ENCODE data around the gene ADGRB3. TPM values are rescaled to one million over a fixed set of nuclear protein-coding genes. Genes with fewer than 3 reads are reported as not detected.
"Not testable (repeated sequence)": the region's sequence is repeated elsewhere in the genome, so short reads cannot be mapped to it uniquely, and the experiment has no call there.

The ADGRB3 gene
- total RNA-seq, 2 experiments from 2014 or later = not detected

DNA sequence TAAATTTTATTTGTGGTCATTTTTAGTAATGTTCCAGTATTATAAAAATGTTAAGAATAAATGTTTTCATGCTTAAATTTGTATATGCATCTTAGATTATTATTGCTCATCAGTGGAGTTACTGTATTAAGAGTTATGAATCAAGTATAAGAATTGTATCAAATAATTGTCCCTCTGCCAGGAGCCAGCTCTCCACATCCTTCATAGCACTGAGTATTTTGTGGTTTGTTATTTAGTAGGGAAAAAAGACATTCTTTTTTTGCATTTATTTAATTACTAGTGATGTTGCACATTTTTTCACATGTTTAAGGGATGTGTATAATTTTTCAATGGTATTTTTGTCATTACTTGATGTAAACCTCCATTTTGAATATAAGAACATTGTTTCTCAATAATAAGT, 102.0 kb downstream of the ADGRB3 start:
- H3K27ac Mint-ChIP-seq = no peak overlapping the region
- no peaks in the 10 kb centered on the region for H3K9me3 Mint-ChIP-seq
- no peaks in the 10 kb centered on the region for H3K36me3 Mint-ChIP-seq (ENCODE audit: low read depth)
- CTCF ChIA-PET = no interaction called here
- H3K4me1 Mint-ChIP-seq (ENCODE audit: low read depth) = peaks cover 12% of the 10 kb centered on the region
- DNase-seq = no peak
- H3K4me3 Mint-ChIP-seq = no peak overlapping the region
- intact Hi-C loops (cut with micrococcal nuclease) = no loop called here
- no peaks in the 10 kb centered on the region for H3K27me3 Mint-ChIP-seq (ENCODE audit: low read depth)

DNA sequence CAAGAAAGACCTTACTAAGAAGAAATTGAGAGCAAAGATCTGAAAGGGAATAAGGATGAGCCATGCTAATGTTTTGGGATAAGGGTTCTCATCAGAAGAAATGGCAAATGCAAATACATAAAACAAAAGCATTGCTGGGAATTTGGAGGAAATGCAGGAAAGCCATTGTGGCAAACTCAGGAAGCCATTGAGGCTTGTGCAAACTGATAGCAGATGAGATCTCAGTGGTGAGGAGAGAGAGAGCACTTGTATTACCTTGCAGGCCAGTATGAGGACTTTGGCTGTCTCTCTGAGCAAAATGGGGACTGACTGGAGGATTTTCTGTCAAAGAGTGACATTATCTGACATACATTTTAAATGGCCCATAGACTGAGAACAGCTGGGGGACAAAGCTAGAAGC, 103.0 kb downstream of the ADGRB3 start:
- Mint-ChIP-seq H3K4me3 (no peak overlapping the region), H3K36me3 (ENCODE audit: low read depth) (no peaks in the 10 kb centered on the region), H3K27ac (no peak overlapping the region), H3K27me3 (ENCODE audit: low read depth) (no peaks in the 10 kb centered on the region), H3K9me3 (no peaks in the 10 kb centered on the region), H3K4me1 (ENCODE audit: low read depth) (peaks cover 16% of the 10 kb centered on the region)
- CTCF ChIA-PET = no interaction called here
- DNase-seq = no peak
- intact Hi-C loops (cut with micrococcal nuclease) = no loop called here

DNA sequence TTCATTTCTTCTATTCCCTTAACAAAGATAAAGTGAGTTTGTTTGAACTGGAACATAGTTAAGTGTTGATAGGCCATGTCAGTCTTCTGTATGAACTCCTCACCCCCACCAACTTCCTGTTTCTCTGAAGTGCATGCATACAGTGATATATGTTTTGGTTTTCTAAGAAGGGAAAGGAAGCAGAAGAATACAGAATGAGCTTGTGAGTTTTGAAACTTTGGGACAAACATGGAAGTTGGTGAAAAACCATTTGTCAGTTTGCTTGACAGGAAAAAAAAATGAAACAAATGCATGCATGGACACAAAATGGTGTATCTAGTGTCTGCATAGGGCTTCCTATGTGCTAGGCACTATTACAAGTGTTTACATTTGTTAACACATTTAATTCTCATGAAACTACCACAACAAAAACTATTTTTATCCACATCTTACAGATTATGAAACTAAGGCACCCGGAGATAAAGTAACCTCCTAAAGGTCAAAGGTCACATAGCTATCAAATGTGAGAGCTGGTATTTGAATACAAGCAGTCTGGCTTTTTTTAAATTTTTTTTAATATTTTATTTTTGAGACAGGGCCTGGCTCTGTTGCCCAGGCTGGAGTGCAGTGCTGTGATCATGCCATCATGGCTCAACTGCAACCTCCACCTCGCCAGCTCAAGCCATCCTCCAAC, 105.9 kb downstream of the ADGRB3 start:
- intact Hi-C loops (cut with micrococcal nuclease) = no loop called here

DNA sequence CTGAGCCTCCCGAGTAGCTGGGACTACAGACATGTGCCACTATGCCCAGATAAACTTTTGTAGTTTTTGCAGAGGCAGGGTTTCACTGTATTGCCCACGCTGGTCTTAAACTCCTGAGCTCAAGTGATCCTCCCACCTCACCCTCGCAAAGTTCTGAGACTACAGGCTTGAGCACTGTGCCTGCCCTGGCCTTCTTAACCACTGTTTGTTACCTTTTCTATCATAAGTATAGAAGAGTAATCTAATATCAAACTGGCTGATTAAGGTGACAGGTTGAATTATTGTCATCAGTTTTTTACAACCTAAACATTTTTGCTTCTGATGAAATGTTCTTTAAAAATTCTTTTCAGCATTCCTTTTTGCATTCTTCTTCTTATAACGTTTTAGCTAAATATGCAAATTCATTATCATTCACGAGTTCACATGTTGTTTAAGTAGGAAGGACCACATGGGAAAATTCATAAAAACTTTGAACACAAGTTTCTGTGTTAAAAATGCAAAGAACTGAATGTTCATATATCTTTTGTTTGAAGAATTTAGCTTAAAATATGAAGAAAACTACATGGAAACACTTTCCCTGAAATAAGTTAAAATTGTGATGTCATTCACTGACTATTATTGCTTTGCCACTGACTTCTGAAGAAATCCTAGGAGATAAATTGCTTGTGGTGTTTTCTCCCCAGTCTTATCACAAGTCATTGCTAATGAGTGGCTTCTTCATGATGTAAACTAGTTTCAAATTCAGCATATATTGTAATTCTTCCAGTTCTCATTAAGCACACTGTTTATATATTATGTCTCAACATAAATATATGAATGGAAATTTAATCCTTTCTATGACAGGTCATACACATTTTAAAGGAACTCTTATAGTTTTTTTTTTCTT, 106.7 kb downstream of the ADGRB3 start:
- H3K4me1 Mint-ChIP-seq (ENCODE audit: low read depth) = peaks cover 18% of the 10 kb centered on the region
- CTCF ChIA-PET = interaction anchor here (0.6 kb wide), 1 partner anchor 14 kb away, joined by 3 read pairs; no protein-coding TSS in a partner anchor
- H3K9me3 Mint-ChIP-seq = no peaks in the 10 kb centered on the region
- no peaks in the 10 kb centered on the region for H3K36me3 Mint-ChIP-seq (ENCODE audit: low read depth)
- no peaks in the 10 kb centered on the region for H3K27me3 Mint-ChIP-seq (ENCODE audit: low read depth)
- no peak overlapping the region for H3K4me3 Mint-ChIP-seq
- intact Hi-C loops (cut with micrococcal nuclease) = no loop called here
- DNase-seq = no peak
- no peak overlapping the region for H3K27ac Mint-ChIP-seq

More for the DNA sequence above, 105.9 kb downstream of the ADGRB3 start:
- Mint-ChIP-seq H3K4me3 (no peak overlapping the region), H3K9me3 (no peaks in the 10 kb centered on the region), H3K27ac (no peak overlapping the region), H3K27me3 (ENCODE audit: low read depth) (no peaks in the 10 kb centered on the region), H3K36me3 (ENCODE audit: low read depth) (no peaks in the 10 kb centered on the region), H3K4me1 (ENCODE audit: low read depth) (peaks cover 18% of the 10 kb centered on the region)
- no peak for DNase-seq
- CTCF ChIA-PET = no interaction called here

DNA sequence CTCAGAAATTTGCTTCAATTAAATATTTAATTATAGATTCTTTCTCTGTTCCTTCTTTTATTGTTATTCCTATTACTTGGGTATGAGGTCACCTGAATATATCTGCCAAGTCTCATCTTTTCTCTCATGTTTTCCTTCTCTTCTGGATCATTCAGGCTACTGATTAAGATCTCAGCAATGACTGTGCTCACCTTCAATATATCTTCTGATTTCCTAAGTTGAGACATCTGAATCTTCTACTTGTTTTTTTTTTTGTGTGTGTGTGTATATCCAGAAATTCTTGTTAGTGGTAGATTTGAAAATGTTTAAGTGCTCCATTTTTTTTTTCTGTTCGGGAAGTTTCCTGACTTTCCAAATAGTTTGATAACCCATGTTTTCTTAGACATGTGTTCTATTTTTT, 108.0 kb downstream of the ADGRB3 start:
- Mint-ChIP-seq H3K9me3 (no peaks in the 10 kb centered on the region), H3K4me1 (ENCODE audit: low read depth) (peaks cover 18% of the 10 kb centered on the region)

DNA sequence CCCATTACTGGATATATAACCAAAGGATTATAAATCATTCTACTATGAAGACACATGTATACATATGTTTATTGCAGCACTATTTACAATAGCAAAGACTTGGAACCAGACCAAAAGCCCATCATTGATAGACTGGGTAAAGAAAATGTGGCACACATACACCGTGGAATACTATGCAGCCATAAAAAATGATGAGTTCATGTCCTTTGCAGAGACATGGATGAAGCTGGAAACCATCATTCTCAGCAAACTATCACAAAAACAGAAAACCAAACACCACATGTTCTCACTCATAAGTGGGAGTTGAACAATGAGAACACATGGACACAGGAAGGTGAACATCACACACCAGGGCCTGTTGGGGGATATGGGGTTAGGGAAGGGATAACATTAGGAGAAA, 109.3 kb downstream of the ADGRB3 start:
- H3K4me3 Mint-ChIP-seq; DNase-seq; H3K9me3 Mint-ChIP-seq; intact Hi-C loops (cut with micrococcal nuclease); H3K27me3 Mint-ChIP-seq (ENCODE audit: low read depth); H3K27ac Mint-ChIP-seq; CTCF ChIA-PET; H3K36me3 Mint-ChIP-seq (ENCODE audit: low read depth): not testable (repeated sequence)
- H3K4me1 Mint-ChIP-seq (ENCODE audit: low read depth) = peaks cover 18% of the 10 kb centered on the region

More for the DNA sequence above, 108.0 kb downstream of the ADGRB3 start:
- no peak overlapping the region for H3K27ac Mint-ChIP-seq
- DNase-seq = no peak
- no peaks in the 10 kb centered on the region for H3K36me3 Mint-ChIP-seq (ENCODE audit: low read depth)
- no peak overlapping the region for H3K4me3 Mint-ChIP-seq
- intact Hi-C loops (cut with micrococcal nuclease) = no loop called here
- CTCF ChIA-PET = interaction anchor here (0.6 kb wide), 1 partner anchor 986 kb away, joined by 3 read pairs; no protein-coding TSS in a partner anchor
- H3K27me3 Mint-ChIP-seq (ENCODE audit: low read depth) = no peaks in the 10 kb centered on the region

DNA sequence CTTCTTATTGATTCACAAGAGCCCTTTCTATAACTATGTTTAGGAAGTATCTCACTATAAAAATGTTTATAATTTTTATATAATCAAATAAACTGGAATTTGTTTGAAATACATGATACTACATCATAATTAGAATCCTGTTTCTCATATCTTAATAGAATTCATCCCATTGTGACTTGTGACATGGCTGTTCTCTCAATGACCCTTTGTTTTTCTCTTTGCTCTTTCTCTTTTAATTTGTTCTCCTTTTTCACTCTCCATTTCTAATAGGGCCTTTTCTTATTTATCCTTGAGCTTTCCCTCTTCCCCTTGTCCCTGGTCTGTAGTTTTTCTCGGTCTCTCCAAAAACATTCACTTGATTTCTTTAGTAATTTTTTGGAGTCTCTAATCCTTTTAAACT, 111.3 kb downstream of the ADGRB3 start:
- Mint-ChIP-seq H3K9me3 (no peaks in the 10 kb centered on the region), H3K27ac (no peak overlapping the region), H3K4me3 (no peak overlapping the region), H3K27me3 (ENCODE audit: low read depth) (no peaks in the 10 kb centered on the region), H3K4me1 (ENCODE audit: low read depth) (peaks cover 8% of the 10 kb centered on the region), H3K36me3 (ENCODE audit: low read depth) (no peaks in the 10 kb centered on the region)
- intact Hi-C loops (cut with micrococcal nuclease) = no loop called here
- CTCF ChIA-PET = no interaction called here
- DNase-seq = no peak

DNA sequence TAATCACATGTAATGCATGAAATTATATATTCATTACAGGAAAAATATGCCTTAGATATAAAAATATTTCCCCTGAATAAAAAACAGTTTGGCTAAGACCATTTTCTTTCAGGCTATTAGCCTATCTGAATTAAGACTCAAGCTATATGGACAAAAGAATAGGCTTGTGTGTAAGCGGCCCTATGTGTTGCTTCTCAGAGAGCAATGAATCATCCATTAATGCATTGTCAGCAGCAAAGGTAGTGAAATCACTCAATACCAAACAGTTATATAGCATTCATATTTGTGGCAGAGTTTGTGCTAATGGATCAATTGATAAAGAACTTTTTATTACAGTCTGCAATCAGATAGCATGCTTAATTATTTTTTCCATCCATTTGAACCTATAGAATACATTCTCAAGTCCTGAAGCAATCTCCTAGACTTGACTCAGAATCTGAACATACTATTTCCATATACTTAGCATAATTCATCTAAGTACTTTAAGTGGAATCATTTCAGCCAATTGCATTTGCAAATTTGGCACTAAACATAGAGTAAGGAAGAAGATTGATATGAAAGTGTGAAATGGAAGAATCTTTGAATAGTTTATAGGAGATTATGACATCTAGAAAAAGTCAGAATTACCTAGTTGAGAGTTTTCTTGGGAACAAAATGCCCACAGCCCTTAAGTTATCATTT, 112.2 kb downstream of the ADGRB3 start:
- Mint-ChIP-seq H3K27me3 (ENCODE audit: low read depth) (no peaks in the 10 kb centered on the region), H3K27ac (no peak overlapping the region), H3K4me1 (ENCODE audit: low read depth) (peaks cover 4% of the 10 kb centered on the region), H3K9me3 (no peaks in the 10 kb centered on the region), H3K36me3 (ENCODE audit: low read depth) (no peaks in the 10 kb centered on the region), H3K4me3 (no peak overlapping the region)
- no peak for DNase-seq
- intact Hi-C loops (cut with micrococcal nuclease) = no loop called here
- CTCF ChIA-PET = no interaction called here

DNA sequence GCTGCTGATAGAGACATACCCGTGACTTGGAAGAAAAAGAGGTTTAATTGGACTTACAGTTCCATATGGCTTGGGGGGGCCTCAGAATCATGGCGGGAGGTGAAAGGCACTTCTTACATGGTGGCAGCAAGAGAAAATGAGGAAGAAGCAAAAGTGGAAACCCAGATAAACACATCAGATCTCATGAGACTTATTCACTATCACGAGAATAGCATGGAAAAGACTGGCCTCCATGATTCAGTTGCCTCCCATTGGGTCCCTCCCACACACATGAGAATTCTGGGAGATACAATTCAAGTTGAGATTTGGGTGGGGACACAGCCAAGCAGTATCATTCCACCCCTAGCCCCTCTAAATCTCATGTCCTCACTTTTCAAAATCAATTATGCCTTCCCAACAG, 112.8 kb downstream of the ADGRB3 start:
- H3K9me3 Mint-ChIP-seq; H3K27me3 Mint-ChIP-seq (ENCODE audit: low read depth); DNase-seq; H3K27ac Mint-ChIP-seq; H3K4me3 Mint-ChIP-seq; H3K4me1 Mint-ChIP-seq (ENCODE audit: low read depth); intact Hi-C loops (cut with micrococcal nuclease); H3K36me3 Mint-ChIP-seq (ENCODE audit: low read depth); CTCF ChIA-PET: not testable (repeated sequence)

DNA sequence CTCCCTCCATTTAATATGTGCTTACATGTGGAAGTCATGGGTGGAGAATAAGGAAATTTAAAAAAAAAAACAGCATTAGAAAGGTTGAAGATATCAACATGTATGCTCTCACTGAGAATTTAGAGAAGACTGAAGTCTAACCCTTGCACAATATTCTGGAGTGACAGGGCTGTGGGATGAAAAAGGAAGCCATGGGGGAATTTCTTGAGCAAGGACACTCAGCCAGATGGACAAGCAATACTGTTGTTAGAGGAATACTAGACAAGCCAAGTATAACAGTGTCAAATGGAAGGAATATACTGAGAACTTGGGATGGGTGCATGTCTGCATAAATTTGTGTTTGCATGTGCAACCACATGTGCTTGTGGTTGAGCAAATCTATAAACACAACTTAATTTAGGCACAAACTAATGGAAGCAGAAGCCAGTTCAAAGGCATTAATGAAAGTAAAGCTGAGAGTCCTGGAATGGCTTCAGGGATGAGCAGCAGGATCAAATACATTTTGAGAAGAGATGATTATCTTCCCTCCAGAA, 119.7 kb downstream of the ADGRB3 start:
- peaks cover 2% of the 10 kb centered on the region for H3K27me3 Mint-ChIP-seq (ENCODE audit: low read depth)
- intact Hi-C loops (cut with micrococcal nuclease) = no loop called here
- no peaks in the 10 kb centered on the region for H3K9me3 Mint-ChIP-seq
- no peaks in the 10 kb centered on the region for H3K36me3 Mint-ChIP-seq (ENCODE audit: low read depth)
- no peak for DNase-seq
- H3K4me1 Mint-ChIP-seq (ENCODE audit: low read depth) = no peaks in the 10 kb centered on the region
- H3K27ac Mint-ChIP-seq = no peak overlapping the region
- CTCF ChIA-PET = no interaction called here
- H3K4me3 Mint-ChIP-seq = no peak overlapping the region

DNA sequence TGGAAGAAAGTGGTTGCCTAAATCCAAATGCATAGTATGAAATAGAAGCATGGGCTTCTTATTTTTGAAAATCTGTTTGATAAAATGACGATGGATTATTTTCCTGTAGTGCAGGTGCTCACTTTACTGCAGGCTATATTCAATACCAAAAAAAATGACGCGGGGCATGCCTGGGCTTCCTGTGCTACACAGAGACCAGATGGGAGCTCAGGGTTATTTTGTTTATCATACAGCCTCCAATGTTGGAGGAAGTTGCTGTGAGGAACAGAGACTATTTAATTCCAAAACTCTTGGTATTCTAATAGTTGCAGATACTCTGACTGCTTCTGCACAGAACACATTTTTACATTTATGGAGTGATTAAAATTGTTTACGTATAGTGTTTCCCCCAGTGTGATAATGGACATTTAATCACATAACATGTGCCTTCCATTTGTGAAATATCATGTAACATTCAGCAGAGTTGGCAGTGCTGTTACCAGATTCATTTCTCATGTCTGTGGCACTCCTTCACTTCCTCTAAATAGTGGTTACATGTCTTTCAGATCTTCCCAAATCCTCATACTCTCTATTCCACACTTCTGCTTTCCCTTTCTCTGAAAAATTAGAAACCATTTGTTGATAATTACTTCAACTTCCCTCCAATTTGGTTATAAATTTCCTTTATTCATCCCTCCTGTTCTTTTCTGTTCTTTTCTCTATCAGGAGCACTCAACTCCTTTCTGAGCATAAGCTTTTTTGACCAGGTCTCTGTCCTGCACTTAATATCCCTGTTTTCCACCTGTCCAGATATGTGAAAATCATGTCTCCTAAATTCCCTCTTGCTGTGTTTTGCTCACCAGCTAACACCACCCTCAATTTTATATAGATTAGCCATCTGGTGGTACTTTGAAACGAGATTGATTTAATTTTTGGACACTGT, 121.6 kb downstream of the ADGRB3 start:
- no peak for DNase-seq
- no peaks in the 10 kb centered on the region for H3K9me3 Mint-ChIP-seq
- H3K4me1 Mint-ChIP-seq (ENCODE audit: low read depth) = no peaks in the 10 kb centered on the region
- intact Hi-C loops (cut with micrococcal nuclease) = no loop called here
- H3K4me3 Mint-ChIP-seq = no peak overlapping the region
- peaks cover 4% of the 10 kb centered on the region for H3K27me3 Mint-ChIP-seq (ENCODE audit: low read depth)
- H3K27ac Mint-ChIP-seq = no peak overlapping the region
- CTCF ChIA-PET = interaction anchor here (0.7 kb wide), 1 partner anchor 15 kb away, joined by 3 read pairs; no protein-coding TSS in a partner anchor
- no peaks in the 10 kb centered on the region for H3K36me3 Mint-ChIP-seq (ENCODE audit: low read depth)

DNA sequence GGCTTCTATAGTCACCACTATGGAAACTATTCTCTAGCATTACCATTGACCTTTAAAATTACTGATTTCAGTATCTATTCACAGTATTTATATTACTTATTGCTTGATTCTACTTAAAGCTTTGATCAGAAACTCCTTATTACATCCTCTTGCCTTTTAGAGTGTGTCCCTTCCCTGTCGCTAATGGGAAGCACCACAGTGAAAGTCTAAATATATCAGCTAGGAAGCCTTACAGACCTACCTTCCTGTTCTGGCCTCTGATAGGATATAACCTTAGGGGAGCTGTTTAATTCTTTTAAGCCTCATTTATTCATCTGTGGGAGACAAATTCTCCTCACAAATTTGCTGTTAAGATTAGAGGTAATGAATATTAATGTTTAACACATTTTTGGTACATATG, 122.7 kb downstream of the ADGRB3 start:
- CTCF ChIA-PET = no interaction called here

More for the DNA sequence above, 122.7 kb downstream of the ADGRB3 start:
- Mint-ChIP-seq H3K27ac (no peak overlapping the region), H3K27me3 (ENCODE audit: low read depth) (peaks cover 4% of the 10 kb centered on the region), H3K9me3 (no peaks in the 10 kb centered on the region), H3K4me1 (ENCODE audit: low read depth) (no peaks in the 10 kb centered on the region), H3K36me3 (ENCODE audit: low read depth) (no peaks in the 10 kb centered on the region), H3K4me3 (no peak overlapping the region)
- intact Hi-C loops (cut with micrococcal nuclease) = no loop called here
- no peak for DNase-seq
